ENCODE data around the gene CERK. TPM values are rescaled to one million over a fixed set of nuclear protein-coding genes. Genes with fewer than 3 reads are reported as not detected.

The CERK gene
- total RNA-seq, 1 experiment from 2014 or later: 45.6 TPM

Other genes with a start within 250 kb of the CERK start
- 16.8 to 20.8 TPM (median 19.9 TPM) in 3 replicates for gene CELSR1, start 200.6 kb downstream of the CERK start, total RNA-seq (2021)
- gene GRAMD4, start 117.9 kb downstream of the CERK start, total RNA-seq (2021): 32.8 to 41.0 TPM (median 33.1 TPM) in 3 replicates
- 18.1 to 21.0 TPM (median 19.1 TPM) in 3 replicates for gene TBC1D22A, start 24.4 kb upstream of the CERK start, total RNA-seq (2021)

Measured in WTC11 (cell line).